ENCODE measurements around the gene PRDM15.

DNA sequence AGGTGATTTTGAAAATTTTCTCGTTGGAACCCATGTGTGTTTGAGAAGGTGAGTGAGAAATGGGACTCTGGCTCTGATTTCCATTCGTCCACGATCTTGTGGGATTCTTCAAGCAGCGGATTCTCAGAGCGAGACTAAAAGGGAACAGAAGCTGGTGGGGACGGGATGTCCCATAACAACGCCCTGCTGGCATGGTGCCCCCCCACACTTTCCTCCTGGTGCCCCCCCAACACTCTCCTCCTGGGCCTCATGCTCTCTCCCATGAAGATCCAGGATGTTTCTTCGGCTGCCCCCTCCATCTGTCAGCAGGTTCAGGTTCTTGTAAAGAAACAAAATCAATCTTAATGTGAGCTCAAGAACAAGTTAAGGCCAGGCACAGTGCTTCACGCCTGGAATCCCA lies 29.1 kb downstream of the PRDM15 start:
- TF ChIP-seq POLR2A (IDR thresholded peaks at IDR 0.05): no peak
- TF ChIP-seq, protein P1, sequence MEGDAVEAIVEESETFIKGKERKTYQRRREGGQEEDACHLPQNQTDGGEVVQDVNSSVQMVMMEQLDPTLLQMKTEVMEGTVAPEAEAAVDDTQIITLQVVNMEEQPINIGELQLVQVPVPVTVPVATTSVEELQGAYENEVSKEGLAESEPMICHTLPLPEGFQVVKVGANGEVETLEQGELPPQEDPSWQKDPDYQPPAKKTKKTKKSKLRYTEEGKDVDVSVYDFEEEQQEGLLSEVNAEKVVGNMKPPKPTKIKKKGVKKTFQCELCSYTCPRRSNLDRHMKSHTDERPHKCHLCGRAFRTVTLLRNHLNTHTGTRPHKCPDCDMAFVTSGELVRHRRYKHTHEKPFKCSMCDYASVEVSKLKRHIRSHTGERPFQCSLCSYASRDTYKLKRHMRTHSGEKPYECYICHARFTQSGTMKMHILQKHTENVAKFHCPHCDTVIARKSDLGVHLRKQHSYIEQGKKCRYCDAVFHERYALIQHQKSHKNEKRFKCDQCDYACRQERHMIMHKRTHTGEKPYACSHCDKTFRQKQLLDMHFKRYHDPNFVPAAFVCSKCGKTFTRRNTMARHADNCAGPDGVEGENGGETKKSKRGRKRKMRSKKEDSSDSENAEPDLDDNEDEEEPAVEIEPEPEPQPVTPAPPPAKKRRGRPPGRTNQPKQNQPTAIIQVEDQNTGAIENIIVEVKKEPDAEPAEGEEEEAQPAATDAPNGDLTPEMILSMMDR (IDR thresholded peaks at IDR 0.05): no peak
- TF ChIP-seq POLR2AphosphoS5 (IDR thresholded peaks at IDR 0.05): no peak

Data from prostate gland (tissue), 2 donors.